HepG2 (cell line): ENCODE results near the gene AHRR. TPM values are rescaled to one million over a fixed set of nuclear protein-coding genes. Genes with fewer than 3 reads are reported as not detected.

ENCODE experiments used
- EEA1 ChIP-seq: sonication (generic); formaldehyde crosslinking; IDR thresholded peaks from 2 replicates; pipeline ENCODE4 v1.5.1; 2020; ENCODE audit warnings: mild to moderate bottlenecking, missing genetic modification reagents, borderline replicate concordance
- KLF12 ChIP-seq: sonication (generic); formaldehyde crosslinking; IDR thresholded peaks from 2 replicates; pipeline ENCODE4 v1.4.0; 2020; ENCODE audit warnings: missing genetic modification reagents, borderline replicate concordance
- KLF9 ChIP-seq: IDR thresholded peaks from 2 replicates; pipeline ENCODE4 v1.6.1; 2016; ENCODE audit warnings: low read depth
- PHF5A ChIP-seq: IDR thresholded peaks from one replicate; pipeline ENCODE4 v1.6.1; 2018; ENCODE audit warnings: low read depth, missing genetic modification reagents; ENCODE audit not compliant: unreplicated experiment
- ZNF496 ChIP-seq: sonication (generic); formaldehyde crosslinking; IDR thresholded peaks from 2 replicates; pipeline ENCODE4 v1.8.1; 2023; ENCODE audit warnings: mild to moderate bottlenecking, moderate library complexity, missing genetic modification reagents; ENCODE audit not compliant: insufficient replicate concordance
- ZNF768 ChIP-seq: sonication (generic); formaldehyde crosslinking; IDR thresholded peaks from 2 replicates; pipeline ENCODE4 v1.4.0; 2020; ENCODE audit warnings: missing genetic modification reagents
- ZNF773 ChIP-seq: sonication (generic); formaldehyde crosslinking; IDR thresholded peaks from 2 replicates; pipeline ENCODE4 v1.4.0; 2020; ENCODE audit warnings: missing genetic modification reagents, borderline replicate concordance
- polyA plus RNA-seq, 8 experiments: library from polyadenylated mRNA; depleted of rRNA in 3 of 8; stranded (reverse) in 7 of 8; unstranded in 1 of 8; fragments of >200 nt; fragmentation: Illumina TruSeq in 4 of 8; extraction: Trizol in 4 of 8; gene quantifications; 2 replicates each; pipeline versions ENCODE4 v1.2.1 to v1.2.3, GENCODE V29; 2011 to 2016; ENCODE audit warnings: low read depth in 4 of 8, missing spikeins in 1 of 8, mixed read lengths in 1 of 8; ENCODE audit not compliant: insufficient read depth in 1 of 8
- total RNA-seq, 5 experiments: library from RNA; depleted of rRNA; stranded (reverse); fragments of >200 nt; fragmentation: Illumina TruSeq; extraction: Trizol; gene quantifications; 2 replicates each; pipeline ENCODE4 v1.2.3, GENCODE V29; 2016; ENCODE audit warnings: low read depth in 1 of 5
- TF ChIP-seq, protein P1 (sequence below): sonication (generic); formaldehyde crosslinking; IDR thresholded peaks from 2 replicates; pipeline ENCODE4 v1.4.0; 2020; ENCODE audit warnings: missing genetic modification reagents
- TF ChIP-seq, protein P2 (sequence below): sonication (generic); formaldehyde crosslinking; IDR thresholded peaks from 2 replicates; pipeline ENCODE4 v1.9.0; 2022; ENCODE audit warnings: missing genetic modification reagents, mild to moderate bottlenecking, borderline replicate concordance
- TF ChIP-seq, protein P3 (sequence below): sonication (generic); formaldehyde crosslinking; IDR thresholded peaks from 2 replicates; pipeline ENCODE4 v1.4.0; 2020; ENCODE audit warnings: missing genetic modification reagents; ENCODE audit errors: not compliant biosample characterization

Gene AHRR
- total and polyA plus RNA-seq, 2 of the 13 experiments (the other 11 are each of a cell fraction or from before 2014, with no cell fraction given): 0.28 to 0.35 TPM

DNA sequence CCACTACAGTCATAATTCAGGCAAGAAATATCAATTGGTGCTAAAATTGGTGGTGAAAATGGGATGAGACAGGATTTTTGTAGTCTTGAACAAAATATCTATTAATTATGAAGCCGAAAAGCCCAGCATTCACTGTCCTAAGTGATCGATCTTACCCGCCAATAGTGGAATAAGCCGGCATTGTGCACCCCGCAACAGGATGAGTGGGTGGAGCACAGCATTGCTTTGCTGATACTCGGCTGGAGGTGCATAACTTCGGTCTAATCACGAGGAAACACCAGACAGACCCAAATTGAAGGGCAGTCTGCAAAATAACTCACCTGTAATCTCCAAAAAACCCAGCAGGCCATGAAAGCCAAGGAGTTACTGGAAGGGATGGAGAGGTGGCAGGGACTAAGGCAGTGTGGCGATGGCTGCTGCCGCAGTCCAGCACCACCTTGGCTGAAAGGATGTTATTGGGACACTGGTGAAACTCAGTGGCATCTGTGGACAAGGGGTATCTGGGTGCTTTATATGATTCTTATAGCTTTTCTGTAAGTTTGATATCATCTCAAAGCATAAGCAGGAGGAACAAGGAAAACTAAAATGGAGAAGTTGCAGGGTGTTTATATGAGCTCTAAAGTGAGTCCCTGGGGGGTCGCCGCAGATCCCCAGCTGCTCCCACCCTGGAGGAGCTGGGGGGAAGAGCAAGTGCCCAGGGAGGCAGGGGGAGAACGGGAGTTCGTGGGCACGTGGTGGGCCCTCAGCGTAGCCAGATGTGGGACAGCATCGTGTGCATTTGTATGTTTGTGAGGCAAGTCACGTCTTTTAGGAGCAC lies 45.2 kb downstream of the AHRR start (continued):
- no peak for TF ChIP-seq ZNF773
- TF ChIP-seq, protein P1, sequence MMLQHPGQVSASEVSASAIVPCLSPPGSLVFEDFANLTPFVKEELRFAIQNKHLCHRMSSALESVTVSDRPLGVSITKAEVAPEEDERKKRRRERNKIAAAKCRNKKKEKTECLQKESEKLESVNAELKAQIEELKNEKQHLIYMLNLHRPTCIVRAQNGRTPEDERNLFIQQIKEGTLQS (CRISPR knock-in tag): no peak
- no peak for TF ChIP-seq ZNF496 (CRISPR knock-in tag)
- TF ChIP-seq KLF9: no peak
- TF ChIP-seq, protein P2, sequence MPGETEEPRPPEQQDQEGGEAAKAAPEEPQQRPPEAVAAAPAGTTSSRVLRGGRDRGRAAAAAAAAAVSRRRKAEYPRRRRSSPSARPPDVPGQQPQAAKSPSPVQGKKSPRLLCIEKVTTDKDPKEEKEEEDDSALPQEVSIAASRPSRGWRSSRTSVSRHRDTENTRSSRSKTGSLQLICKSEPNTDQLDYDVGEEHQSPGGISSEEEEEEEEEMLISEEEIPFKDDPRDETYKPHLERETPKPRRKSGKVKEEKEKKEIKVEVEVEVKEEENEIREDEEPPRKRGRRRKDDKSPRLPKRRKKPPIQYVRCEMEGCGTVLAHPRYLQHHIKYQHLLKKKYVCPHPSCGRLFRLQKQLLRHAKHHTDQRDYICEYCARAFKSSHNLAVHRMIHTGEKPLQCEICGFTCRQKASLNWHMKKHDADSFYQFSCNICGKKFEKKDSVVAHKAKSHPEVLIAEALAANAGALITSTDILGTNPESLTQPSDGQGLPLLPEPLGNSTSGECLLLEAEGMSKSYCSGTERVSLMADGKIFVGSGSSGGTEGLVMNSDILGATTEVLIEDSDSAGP (CRISPR knock-in tag): no peak
- TF ChIP-seq KLF12 (CRISPR knock-in tag): no peak
- no peak for TF ChIP-seq ZNF768 (CRISPR knock-in tag)
- TF ChIP-seq, protein P3, sequence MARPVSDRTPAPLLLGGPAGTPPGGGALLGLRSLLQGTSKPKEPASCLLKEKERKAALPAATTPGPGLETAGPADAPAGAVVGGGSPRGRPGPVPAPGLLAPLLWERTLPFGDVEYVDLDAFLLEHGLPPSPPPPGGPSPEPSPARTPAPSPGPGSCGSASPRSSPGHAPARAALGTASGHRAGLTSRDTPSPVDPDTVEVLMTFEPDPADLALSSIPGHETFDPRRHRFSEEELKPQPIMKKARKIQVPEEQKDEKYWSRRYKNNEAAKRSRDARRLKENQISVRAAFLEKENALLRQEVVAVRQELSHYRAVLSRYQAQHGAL: no peak
- no peak for TF ChIP-seq EEA1 (CRISPR knock-in tag)
- TF ChIP-seq PHF5A (CRISPR knock-in tag): no peak
